Vagina (tissue), 2 donors: Measurements from ENCODE around the gene PIK3C2B.

Experiments
- CTCF ChIP-seq, 3 experiments: fragments of 450-650 bp in 2 of 3; fragments of 200-600 bp in 1 of 3; sonication (generic) in 1 of 3; IDR thresholded peaks; one replicate each; pipeline ENCODE4 v1.5.1; 2017 to 2019; ENCODE audit warnings: antibody characterized with exemption in 3 of 3, mild to moderate bottlenecking in 2 of 3, moderate library complexity in 2 of 3
- POLR2A ChIP-seq, 2 donors: fragments of 450-650 bp; IDR thresholded peaks; one replicate each; pipeline ENCODE4 v1.6.1; 2017; ENCODE audit warnings: antibody characterized with exemption in 2 of 2, mild to moderate bottlenecking in 2 of 2, moderate library complexity in 2 of 2

- no peak for TF ChIP-seq CTCF (IDR thresholded peaks at IDR 0.05)
- TF ChIP-seq POLR2A (IDR thresholded peaks at IDR 0.05), result no peak
Observed at GRCh38 chr1:204495777-204496176, 1.2 kb upstream of the PIK3C2B start.
